Hematopoietic multipotent progenitor cell (in vitro differentiated cells): ENCODE data around the gene PAX8. TPM values are rescaled to one million over a fixed set of nuclear protein-coding genes. Genes with fewer than 3 reads are reported as not detected.
A peak's percentile ranks its signal among the peaks of the same experiment; 100 is the strongest.
"Not testable (repeated sequence)": the region's sequence is repeated elsewhere in the genome, so short reads cannot be mapped to it uniquely, and the experiment has no call there.

Source experiments
- DNase-seq, 3 donors: peaks; one replicate each; pipeline ENCODE4 v3.0.0-alpha.2; 2011 to 2015; ENCODE audit warnings: low read depth in 2 of 3, low spot score in 2 of 3
- total RNA-seq: library from RNA; depleted of rRNA; stranded (reverse); fragments of >200 nt; gene quantifications from one replicate; pipeline ENCODE4 v1.2.3, GENCODE V29; 2012

Gene PAX8
- 1.3 TPM for total RNA-seq

GRCh38 chr2:113278742-113279139 is at the start of gene PAX8:
Gene PAX8 (minus strand): TSS chr2:113278921. CDS start chr2:113278394, 527 bp downstream.
- DNase-seq = no peak

DNA sequence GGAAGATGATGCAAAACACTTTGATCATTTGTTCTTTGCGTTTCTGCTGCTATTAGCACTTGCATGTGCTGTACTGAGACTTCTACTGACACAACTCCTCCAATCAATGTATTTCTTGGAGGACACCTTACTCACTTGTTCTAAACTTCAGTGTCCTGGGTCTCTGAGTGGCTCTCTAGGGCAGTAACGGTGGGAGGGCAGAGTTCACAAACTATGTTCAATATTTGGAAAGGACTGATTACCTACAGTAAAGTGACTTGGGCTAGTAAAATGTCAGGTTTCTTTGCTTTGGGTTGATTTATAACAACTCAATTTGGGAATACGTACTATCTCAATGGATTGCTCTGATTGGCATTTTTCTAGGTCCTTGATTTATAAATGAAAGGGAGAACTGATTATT is 49.3 kb upstream of the PAX8 start:
- DNase-seq = no peak

DNA sequence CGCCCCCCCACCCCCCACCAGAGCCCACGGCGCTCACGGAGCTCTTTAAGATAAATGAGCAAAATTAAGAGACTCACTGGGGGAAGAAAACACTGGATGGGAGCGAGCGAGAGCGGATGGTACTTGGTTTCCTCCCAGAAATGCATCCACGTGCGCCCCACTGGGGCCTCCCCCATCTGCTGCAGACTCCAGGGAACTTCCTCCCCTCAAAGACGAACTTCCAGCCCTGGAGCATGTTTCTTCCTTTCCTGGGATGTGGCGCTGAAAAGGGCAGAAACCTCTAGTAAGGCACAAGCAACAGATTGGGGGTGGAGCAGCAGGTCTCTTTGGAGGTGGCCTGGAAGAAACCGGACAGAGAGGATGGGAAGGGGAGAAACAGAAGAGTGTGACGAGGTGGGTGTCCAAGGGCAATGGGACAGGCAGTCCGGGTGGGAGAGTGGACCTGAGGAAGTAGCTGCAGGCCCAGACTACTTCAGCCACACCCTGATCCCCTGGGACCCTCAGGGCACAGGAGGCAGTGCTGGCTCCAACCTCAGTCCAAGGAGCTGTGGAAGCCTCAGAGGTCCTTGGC is 46.5 kb upstream of the PAX8 start:
- DNase-seq = not testable (repeated sequence)

GRCh38 chr2:113324684-113325160 is 46.0 kb upstream of the PAX8 start:
- DNase-seq = peak in 2 of 3 donors; percentile 34 to 67

- not testable (repeated sequence) for DNase-seq
Measured at GRCh38 chr2:113323129-113323528, 44.4 kb upstream of the PAX8 start.

DNA sequence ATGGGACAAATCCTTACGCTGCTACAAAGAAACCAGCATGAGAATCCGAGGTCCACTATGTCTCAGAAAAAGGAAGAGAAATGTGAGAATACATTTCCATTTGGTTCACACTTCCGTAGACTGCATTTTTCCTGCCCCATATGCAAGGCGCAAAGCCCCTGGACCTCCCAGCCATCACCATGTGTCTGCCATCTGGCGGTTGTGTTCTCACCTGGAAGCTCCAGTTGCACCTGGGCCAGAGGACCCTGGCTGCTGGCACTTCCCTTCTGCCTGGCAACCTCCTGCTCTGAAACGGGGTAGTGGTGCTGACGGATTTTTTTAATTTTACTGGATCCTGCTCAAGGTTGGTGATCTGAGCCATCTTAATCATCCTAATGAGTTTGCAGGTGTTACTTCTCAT is 41.4 kb upstream of the PAX8 start:
- DNase-seq = not testable (repeated sequence)

- not testable (repeated sequence) for DNase-seq
Measured at GRCh38 chr2:113318941-113319340, 40.2 kb upstream of the PAX8 start.

GRCh38 chr2:113316085-113316484 is 37.4 kb upstream of the PAX8 start:
- no peak for DNase-seq

GRCh38 chr2:113314663-113315062 is 35.9 kb upstream of the PAX8 start:
- not testable (repeated sequence) for DNase-seq

GRCh38 chr2:113314176-113314575 is 35.5 kb upstream of the PAX8 start:
- not testable (repeated sequence) for DNase-seq

DNA sequence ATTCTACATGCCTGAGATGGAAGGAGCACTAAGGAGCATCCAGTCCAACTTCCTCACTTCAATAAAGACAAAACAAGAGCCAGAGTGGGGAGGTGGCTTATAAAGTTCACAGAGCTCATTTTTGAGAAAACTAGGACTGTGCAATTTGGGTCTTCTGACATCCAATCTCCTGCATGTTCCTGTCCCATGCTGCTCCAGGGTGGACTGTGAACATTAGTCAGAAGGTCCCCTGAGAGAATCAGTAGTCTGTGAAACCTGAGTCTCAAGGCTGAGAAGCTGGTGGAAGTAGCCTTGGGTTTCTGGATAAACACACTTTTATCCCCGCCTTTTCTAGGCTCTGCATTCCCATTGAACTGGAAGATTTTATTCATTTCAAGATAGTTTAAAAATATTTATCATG is 33.1 kb upstream of the PAX8 start:
- not testable (repeated sequence) for DNase-seq

- DNase-seq = not testable (repeated sequence)
Measured at GRCh38 chr2:113311191-113311590, 32.5 kb upstream of the PAX8 start.

GRCh38 chr2:113309655-113310387 is 31.1 kb upstream of the PAX8 start:
- no peak for DNase-seq

- DNase-seq = not testable (repeated sequence)
Measured at GRCh38 chr2:113308784-113309183, 30.1 kb upstream of the PAX8 start.

DNA sequence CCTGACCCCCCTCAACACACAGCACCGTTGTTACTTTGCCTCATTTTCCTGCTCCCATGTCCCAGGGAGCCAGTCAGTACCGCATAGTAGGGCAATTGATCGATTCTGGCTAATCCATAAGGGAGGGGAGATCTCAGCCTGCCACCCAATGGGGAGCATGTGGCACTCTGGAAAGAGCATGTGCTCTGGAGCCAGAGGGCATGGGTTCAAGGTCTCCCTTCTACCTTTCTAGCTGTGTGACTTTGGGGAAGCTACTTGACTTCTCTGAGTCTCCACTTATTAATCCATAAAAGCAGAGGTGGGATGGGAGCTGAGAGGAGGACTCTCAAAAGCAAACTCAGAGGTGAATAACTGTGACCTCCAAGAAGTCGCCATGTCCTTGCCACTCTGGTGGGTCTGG is 27.5 kb upstream of the PAX8 start:
- not testable (repeated sequence) for DNase-seq

- DNase-seq = not testable (repeated sequence)
Measured at GRCh38 chr2:113305749-113306148, 27.0 kb upstream of the PAX8 start.

- no peak for DNase-seq
Measured at GRCh38 chr2:113305146-113305545, 26.4 kb upstream of the PAX8 start.

GRCh38 chr2:113304702-113305101 is 26.0 kb upstream of the PAX8 start:
- no peak for DNase-seq

GRCh38 chr2:113302216-113302980 is 23.7 kb upstream of the PAX8 start:
- not testable (repeated sequence) for DNase-seq

GRCh38 chr2:113300281-113300680 is 21.6 kb upstream of the PAX8 start:
- no peak for DNase-seq

- no peak for DNase-seq
Measured at GRCh38 chr2:113298176-113298575, 19.5 kb upstream of the PAX8 start.
